Right lung (tissue), 5 donors: ENCODE data around the gene CPT1B. TPM values are rescaled to one million over a fixed set of nuclear protein-coding genes. Genes with fewer than 3 reads are reported as not detected.

ENCODE experiments used
- DNase-seq, 2 donors: peaks; one replicate each; pipeline ENCODE4 v3.0.0-alpha.2; 2013
- polyA plus RNA-seq, 5 donors: library from polyadenylated mRNA; unstranded; fragments of 120-200 nt; gene quantifications; one replicate each; pipeline versions ENCODE4 v1.2.1 to v1.2.3, GENCODE V29; 2013; ENCODE audit warnings: inconsistent platforms in 1 of 5, low replicate concordance in 1 of 5; ENCODE audit not compliant: insufficient read length in 5 of 5, insufficient read depth in 1 of 5

The CPT1B gene
- polyA plus RNA-seq, 5 donors = 8.8 to 12.4 (median 12.1) TPM

- DNase-seq = no peak
These were observed 6.7 kb downstream of the CPT1B start for GRCh38 chr22:50571264-50572175.

DNA sequence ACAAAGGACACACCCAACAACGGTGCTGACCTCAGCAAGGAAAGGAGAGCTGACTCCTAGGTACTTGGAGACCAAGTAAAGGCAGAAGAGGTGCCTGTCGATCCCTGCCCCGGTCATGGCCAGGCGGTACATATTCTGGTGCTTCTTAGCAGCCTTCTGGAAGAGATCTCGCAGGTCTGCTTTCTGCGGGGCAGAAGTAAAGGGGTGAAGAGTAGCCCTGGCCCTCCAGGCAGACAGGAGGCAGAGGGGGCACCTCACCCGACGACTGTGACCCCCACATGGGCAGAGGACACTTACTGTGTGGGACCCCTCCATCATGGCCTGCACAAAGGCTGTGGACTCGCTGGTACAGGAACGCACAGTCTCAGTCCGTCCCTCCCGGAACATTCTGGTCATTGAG lies 7.4 kb downstream of the CPT1B start:
- no peak for DNase-seq

GRCh38 chr22:50569896-50570535 lies 8.2 kb downstream of the CPT1B start:
- no peak for DNase-seq

DNA sequence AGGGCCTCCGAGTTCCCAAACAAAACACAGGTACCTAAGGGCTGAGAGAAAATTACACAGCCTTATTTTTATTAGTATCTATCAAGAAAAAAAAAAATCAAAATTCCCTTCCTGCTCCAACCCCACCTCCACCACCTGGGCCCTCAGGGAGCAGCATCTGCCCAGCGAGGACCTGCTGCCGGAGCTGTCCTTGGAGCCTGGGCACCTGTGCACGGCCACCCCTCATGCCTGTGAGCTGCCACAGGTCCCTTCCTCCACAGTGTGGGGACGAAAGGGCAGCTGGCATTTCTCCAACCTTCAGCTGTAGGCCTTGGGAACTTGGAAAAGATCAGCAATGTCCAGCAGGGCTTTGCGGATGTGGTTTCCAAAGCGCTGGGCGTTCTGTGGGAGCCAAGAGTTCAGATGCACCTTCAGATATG lies 9.2 kb downstream of the CPT1B start:
- DNase-seq = no peak

DNA sequence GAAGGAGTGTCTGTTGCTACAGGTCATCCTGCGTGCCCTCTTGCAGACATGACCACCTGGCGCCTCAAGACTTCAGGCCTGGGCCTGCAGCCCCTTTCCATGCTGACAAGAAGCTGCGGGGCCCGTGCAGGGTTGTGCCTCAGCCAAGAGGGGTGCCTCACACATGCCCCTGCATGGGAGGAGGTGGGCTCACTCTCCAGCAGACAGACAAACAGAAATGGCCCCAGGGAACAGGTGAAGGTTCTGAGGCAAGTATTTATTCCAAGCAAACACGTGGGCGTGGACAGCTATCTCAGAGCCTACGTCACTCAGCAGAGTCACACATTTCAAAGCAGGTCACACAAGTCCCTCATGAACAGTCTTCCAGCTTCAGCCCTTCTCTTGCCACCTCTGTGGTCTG lies 9.6 kb downstream of the CPT1B start:
- no peak for DNase-seq

DNA sequence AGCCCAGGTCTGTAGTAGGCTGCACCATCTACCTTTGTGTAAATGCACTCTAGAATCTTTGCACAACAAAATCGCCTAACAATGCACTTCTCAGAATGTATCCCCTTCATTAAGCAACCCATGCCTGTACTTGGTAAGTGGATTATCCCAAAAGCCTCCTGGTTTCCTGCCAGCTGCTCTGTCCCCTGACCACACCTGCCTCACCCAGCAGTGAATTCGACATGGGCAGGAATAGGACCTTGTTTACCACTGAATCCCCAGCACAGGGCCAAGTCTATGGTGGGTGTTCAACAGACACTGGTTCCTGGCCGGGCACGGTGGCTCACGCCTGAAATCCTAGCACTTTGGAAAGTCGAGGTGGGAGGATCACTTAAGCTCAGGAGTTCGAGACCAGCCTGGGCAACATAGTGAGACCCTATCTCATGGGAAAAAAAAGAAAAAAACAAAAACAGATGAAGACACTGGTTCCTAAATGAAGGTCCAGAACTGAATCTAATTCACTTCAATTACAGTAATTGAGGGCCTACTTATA lies 10.4 kb downstream of the CPT1B start:
- no peak for DNase-seq

DNA sequence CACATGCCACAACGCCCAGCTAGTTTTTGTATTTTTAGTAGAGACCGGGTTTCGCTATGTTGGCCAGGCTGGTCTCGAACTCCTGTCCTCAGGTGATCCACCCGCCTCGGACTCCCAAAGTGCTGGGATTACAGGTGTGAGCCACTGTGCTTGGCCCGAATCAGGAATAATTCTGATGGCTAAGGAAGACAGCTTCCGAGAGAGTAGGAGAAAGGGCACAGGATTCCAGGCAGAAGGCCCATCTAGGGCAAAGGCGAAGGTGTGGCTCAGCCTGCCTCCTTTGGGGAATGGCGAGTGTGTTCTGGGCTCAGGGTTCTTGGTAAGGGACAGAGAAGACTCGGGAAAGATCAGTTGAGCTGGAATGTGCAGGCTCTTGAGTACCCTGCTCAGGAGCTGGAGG lies 13.9 kb downstream of the CPT1B start:
- DNase-seq = no peak

DNA sequence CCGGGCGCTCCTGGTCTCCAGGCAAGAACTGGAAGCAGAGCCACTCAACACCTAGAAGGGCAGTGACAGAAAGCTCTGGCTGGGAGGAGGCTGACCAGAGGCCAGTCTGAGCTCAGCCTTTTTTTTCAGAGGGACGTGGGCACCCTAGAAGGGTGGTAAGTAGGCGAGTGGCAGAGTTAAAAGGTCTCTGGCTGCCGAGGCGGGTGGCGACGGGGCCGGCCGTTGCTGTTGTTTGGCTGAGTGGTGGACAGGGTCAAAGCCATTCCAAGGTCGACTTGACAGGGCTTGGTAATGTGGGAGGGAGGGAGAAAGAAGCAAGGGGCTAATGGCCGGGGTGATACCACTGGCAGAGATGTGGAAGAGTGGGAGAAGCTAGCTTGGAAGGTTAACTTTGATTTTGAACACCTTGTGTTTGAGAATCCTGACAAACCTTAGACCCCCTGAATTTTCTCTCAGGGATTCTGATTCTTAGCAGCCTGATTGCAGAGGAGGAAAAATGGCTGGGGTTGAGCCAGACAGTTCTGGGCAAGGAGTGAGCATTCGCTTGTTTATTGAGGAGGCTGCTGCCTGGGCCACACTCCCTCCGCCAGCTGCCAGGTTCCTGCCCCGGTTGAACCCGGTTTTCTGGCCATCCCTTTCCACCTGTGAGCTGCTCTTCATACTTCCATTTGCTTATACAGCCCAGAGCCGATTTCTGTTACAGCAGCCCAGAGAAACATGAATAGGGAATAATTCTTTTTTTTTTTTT lies 14.6 kb downstream of the CPT1B start:
- no peak for DNase-seq

- peak; percentile 91 to 92 for DNase-seq
These were observed 15.5 kb downstream of the CPT1B start, which contains the start of gene SYCE3 for GRCh38 chr22:50562523-50563412. TSS of gene SYCE3 (minus strand) at chr22:50562919. CDS start at chr22:50556405, 6,514 bp downstream.

- no peak for DNase-seq
These were observed 16.5 kb downstream of the CPT1B start for GRCh38 chr22:50561401-50562358.

- no peak for DNase-seq
These were observed 18.2 kb downstream of the CPT1B start for GRCh38 chr22:50560034-50560433.

DNA sequence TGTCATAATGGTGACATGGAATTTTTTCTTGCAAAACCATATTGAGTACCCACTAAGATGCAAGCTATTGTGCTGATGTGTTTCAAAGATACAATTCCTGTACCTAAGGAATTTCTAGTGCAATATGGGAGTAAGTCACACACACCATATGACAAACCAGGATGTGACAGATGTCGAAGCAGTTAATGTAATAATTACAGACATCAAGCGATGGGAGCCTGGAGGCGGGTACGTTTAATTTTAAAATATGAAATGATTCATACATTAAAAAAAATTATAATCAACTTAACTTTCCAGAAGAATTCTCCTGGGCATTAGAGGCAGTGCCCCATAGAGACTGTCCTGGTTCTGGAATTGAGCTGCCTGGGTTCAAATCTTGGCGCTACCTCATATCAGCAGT lies 21.5 kb downstream of the CPT1B start:
- no peak for DNase-seq

DNA sequence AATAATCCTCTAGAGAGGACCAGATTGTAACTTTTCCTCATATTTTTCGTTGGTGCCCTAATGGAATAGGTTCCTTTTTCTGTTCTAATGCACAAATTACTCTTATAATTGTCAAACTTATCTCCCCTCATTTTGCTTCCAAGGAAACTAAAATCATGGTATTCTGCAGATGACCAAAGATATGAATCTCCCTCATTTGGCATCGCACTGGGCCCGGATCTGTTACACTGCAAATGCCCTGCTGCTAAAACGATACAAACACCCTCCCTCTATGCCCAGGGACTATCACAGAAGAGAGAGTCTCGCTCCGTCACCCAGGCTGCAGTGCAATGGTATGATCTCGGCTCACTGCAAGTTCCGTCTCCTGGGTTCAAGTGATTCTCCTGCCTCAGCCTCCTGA lies 24.9 kb downstream of the CPT1B start:
- DNase-seq = no peak

DNA sequence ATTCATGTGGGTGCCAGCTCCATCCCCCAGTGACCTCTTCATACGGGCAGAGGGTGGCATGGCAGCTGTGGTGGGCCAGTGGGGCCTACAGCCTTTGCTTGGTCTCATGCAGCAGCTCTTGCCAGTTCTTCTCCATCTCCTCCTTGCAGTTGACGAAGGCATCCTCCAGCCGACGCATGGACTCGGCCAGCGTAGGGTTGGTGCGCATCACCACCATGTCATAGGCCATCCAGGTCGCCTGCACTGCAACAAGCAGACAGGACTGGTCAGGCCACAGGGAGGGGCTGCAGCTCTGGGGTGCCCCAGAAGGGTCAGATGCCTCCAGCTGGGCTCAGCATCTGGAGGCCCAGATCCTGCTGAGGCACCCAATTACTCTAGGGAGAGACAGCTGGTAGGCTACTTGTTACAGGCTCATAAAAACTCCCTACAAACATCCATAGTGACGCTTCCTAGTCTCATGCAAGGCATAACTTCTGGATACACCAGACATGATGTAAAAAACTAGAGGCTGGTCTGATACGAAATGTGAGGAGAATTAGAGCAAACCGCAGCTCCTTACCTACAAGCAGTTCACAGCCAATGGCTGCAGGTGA lies 27.0 kb downstream of the CPT1B start:
- no peak for DNase-seq

GRCh38 chr22:50550395-50550794 lies 27.8 kb downstream of the CPT1B start:
- DNase-seq = no peak

DNA sequence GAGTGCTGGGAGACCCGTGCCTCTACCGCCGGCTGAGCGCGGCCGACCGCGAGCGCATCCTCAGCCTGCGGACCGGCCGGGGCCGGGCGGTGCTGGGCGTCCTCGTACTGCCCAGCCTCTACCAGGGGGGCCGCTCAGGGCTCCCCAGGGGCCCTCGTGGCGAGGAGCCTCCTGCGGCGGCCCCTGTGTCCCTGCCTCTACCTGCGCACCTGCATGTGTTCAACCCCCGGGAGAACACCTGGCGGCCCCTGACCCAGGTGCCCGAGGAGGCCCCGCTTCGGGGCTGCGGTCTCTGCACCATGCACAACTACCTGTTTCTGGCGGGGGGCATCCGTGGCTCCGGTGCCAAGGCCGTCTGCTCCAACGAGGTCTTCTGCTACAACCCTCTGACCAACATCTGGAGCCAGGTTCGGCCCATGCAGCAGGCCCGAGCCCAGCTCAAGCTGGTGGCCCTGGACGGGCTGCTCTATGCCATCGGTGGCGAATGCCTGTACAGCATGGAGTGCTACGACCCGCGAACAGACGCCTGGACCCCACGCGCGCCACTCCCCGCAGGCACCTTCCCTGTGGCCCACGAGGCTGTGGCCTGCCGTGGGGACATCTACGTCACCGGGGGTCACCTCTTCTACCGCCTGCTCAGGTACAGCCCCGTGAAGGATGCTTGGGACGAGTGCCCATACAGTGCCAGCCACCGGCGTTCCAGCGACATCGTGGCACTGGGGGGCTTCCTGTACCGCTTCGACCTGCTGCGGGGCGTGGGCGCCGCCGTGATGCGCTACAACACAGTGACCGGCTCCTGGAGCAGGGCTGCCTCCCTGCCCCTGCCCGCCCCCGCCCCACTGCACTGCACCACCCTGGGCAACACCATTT lies 29.1 kb downstream of the CPT1B start:
- no peak for DNase-seq

GRCh38 chr22:50548040-50548920 lies 29.9 kb downstream of the CPT1B start:
- DNase-seq = no peak
